Measurements from ENCODE around the gene METTL22.

The METTL22 gene

DNA sequence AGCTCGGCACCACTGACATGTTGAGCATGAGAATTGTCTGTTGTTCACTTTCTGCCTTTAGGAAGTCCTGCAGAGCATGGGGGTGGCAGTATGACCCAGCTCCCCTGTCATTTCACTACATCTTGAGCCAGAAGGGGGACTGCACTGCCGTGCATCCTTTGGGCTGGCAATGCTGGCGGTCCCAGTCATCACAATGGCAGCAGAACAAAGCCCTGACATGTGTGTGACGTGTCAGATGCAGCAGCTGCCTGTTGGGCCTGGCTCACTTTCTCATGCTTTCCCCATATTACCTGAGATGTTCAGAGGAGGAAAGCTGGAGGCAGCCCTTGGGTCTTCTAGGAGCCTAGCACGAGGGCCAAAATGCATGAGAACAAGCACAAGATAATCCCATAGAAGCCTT is 46.6 kb downstream of the METTL22 start:
- no peak for DNase-seq (ENCODE audit: low read depth)

DNA sequence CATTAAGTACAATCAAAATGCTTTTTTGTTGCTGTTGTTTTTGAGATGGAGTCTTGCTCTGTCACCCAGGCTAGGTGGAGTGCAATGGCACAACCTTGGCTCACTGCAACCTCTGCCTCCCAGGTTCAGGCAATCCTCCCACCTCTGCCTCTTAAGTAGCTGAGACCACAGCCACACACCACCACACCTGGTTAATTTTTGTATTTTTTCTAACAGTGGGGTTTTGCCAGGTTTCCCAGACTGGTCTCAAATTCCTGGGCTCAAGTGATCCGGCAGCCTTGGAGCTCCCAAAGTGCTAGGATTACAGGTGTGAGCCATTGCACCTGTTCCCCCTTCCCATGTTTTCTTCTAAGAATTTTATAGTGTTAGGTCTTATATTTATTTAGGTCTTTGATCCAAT is 48.0 kb downstream of the METTL22 start:
- DNase-seq (ENCODE audit: low read depth): no peak

DNA sequence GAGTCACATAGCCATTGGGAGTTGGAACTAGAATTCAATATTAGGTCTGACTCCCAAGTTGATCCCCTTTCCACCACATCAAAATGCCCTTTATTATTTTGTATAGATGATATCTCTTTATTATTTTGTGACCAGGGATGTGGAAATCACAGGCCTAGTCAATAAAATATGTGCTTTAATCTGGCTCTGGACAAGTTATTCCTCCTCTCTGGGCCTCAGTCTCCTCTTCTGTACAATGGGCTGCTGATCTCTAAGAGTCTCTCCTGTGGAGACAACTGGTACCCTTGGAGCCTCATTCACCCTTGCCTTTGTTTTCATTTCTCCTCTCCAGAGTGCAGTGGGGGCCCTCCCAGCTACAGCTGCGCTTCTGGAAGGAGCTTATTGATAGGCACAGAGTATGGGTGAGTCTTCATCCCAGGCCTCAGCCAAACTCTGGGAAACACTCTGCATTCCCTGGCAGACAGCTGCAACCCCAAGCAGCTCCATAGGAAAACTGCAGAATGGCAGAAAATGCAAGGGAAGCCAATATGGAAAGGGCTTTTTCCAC is 48.6 kb downstream of the METTL22 start:
- DNase-seq (ENCODE audit: low read depth): no peak

DNA sequence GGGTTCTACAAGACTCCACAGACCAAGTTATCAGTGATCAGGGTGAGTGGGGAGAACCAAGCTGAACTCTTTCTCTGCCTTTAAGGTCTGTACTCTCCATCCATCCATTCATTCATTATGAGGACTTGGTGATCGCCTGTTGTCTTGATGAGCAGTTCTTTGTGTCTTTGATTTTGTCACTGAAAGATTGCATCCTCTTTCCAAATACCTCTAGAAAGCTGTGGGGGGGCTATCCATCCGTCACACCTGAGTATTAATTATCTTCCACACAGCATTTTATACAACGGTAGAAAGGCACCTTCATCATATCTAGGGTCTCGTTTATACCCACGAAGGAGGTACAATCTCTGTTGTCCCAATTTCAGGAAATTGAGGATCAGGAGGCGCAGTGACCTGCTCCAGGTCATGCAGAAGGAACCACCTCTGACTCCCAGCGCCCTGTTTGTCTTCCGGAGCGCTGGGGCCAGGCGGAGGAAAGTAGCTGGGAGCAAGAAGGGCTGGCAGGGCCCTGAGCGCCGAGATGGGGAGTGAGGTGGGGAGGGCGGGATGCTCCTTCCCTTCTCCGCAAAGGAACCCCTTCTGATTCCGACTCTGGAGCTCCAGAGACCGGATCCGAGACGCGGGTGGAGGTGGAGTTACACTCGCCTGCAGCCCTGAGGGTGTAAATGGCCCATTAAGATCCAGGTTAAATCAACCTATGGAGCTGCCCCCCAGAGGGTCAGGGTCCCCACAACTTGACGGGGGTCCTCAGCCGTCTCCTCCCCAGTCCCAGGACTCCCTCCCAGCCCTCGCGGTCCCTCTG is 52.3 kb downstream of the METTL22 start:
- no peak for DNase-seq (ENCODE audit: low read depth)

DNA sequence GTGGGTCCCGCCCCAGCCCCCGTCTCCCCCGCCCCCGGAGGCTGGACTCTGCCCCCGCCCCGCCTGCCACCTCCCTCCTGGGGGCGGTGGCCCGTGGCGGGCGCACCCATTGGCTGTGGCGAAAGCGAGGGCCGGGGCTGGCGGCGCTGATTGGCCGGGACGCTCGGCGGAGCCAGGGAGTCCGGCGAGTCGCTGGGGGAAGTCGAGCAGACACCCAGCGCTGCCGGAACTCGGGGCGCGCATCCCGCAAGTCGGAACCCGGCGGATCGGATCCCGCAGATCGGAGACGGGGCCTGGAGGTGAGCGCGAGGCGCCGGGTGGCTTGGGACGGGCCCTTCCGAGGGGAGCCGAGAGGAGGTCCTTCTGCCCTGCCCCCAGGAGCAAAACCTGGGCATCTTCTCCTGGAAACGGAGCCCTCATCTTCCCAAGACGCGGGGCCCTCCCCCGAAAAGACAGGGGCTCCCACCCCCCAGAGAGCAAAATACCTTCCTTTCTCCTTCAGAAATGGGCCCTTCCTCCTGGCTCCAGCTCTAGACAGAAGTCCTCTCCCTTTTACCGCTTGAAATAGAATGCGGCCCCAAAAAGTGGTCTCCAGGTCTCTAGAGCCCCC is 53.0 kb downstream of the METTL22 start, which contains the start of gene ABAT:
ABAT (plus strand) TSS at position 205 of the 610 bp plus-strand sequence. CDS start 61,123 bp downstream, outside the sequence.
- peak; percentile 41 for DNase-seq (ENCODE audit: low read depth)

DNA sequence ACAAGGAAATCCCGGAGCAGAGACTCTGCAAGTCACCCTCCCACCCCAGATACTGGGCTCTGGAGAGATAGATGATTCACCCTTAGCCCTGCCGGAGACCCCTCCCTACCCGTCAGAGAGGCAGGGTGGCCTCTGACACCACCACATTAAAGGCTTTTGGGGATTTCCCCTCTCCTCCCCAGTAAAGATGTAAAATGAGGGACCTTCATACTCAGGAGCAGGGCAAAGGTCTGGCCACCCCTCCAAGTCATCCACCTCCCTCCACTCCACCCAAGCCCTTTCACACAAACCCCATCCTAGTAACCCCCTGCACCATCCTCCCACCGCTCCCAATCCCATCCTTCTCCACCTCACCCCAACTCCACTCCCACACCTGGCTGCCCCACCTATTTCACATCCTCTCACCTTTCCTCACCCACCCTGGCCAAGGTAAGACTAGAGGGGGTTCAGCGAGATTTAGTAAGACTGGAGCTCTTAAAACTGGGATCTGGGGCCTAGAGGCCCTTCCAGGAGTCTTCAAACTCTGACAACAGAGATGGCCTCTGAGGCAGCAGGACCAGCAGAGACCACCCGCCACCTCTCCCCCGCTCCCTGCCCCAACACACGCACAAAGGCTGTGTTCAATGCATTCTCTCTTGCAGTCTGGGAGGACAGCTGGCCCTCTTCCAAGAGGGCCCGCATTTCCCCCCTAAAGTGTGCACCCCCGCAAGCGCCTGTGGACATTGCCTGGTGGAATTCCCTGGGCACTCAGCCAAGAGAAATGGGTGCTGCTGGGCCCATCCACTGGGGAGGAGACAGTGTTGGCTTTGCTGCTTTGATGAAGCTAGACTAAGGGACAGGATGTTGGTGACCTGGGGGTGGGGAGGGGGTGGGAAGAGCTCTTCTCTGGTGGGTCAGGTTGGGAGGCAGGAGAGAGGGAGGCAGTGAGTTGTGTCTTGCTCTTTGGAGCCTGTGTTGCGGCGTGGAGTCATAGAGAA is 54.0 kb downstream of the METTL22 start:
- DNase-seq (ENCODE audit: low read depth): no peak

DNA sequence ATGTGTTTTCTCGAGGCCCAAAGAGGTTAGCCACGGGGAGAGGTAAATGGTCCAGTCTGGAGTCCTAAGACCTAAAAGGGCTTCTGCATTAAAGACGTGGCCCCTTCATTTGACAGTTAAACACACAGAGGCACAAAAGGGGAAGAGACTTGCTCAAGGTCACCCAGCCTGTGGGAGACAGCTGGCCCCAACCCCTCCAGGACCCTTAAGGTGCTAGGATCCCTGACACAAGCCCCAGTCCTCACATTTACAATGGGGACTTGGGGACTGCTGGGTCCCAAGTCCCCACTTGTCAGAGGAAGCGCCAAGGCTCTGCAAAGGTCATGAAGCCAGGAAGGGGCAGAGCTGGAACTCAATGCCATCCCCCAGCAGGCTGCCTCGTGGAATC is 54.7 kb downstream of the METTL22 start:
- DNase-seq (ENCODE audit: low read depth): no peak

DNA sequence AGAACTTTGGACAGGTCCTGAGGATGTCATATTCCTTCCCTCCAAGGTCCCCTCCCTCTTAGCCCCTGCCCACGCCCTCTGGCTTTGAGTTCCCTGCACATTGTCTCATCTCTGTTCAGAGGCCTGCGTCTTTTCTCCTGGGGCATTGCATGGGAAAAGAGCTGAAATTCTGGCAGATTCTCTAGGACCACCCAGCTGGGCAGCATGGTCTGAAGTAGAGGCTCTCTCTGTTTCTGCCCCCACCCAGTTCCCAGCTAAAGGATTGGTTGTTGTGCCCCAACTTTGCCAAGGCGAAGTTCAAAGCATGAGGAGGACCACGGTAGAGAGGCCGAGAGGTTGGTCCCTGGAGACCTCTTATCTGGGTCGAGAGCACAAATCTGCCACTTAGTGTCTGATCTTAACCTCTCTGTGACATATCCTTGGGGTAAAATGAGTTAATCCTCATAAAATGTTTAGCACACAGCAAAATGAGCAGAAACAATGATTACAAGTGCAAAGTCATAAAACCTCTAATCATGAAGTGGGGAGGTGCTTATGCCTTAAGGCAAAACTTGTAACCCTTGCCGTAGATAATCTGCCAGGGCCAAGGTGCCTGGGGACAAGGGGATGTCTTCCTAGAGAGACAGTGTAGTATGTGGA is 55.4 kb downstream of the METTL22 start:
- DNase-seq (ENCODE audit: low read depth): no peak

DNA sequence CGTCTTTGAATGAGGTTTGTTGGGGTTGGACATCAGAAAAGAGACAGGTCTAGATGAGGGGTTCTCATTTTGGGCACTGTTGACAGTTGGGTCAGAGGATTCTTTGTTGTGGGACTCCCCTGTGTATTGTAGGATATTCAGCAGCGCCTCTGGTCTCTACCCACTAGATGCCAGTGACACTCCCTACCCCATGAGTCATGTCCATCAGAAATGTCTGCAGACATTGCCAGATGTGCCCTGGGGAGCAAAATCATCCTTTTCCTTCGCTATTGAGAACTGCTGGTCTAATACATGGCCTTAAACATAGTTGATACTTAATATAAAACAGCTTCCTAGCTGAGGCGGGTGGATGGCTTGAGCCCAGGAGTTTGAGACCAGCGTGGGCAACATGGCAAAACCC is 56.0 kb downstream of the METTL22 start:
- DNase-seq (ENCODE audit: low read depth): peak; percentile 2

DNA sequence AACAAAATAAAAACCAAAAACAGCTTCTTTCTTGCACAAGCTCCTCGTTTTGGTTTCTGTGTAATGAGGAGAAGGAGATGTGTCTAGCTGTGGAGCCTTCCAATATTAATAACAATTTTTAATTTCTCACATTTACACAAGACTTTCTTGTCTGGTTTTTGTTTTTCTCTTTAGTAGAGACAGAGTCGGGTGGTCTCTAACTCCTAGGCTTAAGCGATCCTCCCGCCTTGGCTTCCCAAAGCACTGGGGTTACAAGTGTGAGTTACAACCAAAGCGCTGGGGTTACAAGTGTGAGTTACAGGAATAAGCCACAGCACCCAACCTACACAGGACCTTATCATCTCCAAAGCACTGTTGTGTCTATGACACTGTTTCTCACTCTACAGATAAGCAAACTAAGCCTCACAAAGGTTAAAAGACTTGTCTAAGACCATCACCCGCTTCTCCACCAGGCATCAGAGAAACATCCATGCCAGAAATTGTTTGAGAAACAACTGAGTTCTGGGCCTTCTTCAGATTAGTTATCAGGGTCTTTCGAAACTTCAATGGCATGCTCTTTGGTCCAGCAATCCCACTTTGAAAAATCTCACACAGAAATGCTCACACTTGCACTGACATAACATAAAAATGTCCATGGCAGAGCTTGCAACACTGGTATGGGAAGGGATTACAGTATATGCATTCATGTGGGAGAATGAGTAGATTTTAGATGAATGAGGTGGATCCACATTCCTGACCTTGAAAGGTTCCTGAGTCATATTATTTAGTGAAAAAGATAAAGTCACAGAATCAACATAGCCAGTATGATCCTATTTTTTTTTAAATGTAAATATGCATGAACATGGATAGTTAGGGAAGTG is 56.8 kb downstream of the METTL22 start:
- peak; percentile 7 for DNase-seq (ENCODE audit: low read depth)

DNA sequence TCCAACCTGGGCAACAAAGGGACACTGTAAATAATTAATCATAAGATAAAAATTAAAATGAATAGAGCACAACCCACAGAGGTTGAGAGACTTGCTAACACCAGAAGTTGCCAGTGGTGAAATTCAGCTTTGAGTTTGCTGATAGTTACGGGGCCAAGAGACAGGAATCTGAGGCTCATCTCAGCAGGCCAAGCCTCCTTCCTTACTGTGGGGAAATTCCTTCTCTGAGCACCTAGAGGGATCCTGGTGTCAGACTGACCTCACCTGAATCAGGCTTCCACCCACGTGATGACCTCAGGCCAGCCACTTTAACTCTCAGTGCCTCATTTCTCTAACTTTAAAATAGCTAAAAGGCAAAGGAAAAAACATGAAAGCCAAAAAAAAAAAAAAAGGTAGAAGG is 57.7 kb downstream of the METTL22 start:
- DNase-seq (ENCODE audit: low read depth): no peak

DNA sequence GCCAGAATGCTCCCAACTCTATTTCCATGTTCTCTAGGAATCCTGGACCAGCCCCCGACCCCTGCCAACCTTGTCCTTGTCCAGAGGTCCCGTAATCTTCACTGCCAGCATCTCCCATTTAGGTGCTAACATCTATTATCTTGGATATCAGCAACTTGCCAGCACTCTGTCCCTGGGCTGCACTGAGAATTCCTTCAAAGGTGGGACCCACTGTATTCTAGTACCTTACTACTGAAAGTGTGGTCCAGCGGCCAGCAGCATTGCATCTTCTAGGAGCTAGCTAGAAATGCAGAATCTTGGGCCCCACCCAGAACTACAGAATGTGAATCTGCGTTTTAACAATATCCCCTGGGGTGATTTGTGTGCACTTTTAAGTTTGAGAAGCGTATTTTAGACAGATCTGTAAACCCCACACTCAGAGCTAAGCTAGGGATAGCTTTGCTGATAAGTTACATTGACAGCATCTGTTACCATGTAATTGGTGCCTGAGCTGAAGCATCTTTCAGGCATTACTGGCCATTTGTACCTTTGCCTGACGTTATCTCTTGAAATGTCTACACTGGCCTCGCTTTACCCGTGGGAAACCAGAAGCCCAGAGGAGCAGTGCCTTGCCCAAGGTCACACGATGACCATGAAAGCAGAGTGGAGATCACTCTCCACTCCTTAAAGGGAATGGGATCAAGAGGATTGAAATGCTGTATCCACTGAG is 61.2 kb downstream of the METTL22 start:
- DNase-seq (ENCODE audit: low read depth): no peak

DNA sequence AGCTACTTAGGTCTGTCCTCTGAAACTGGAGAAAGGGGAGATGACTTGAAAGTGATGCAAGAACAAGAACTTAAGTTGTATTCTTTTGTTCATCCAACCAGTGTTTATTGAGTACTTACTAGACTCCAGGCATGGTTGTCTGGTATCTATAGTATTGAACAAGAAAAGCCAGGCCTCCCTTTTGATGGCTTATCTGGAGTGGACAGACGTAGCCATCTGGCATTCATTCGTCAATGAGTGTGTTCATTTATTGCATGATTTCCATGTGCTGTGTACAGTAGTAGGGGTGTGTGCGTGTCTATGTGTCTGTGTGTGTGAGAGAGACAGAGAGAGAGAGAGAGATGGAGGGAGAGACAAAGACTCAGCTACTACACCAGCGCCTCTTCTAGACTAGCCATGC is 62.1 kb downstream of the METTL22 start:
- no peak for DNase-seq (ENCODE audit: low read depth)

DNA sequence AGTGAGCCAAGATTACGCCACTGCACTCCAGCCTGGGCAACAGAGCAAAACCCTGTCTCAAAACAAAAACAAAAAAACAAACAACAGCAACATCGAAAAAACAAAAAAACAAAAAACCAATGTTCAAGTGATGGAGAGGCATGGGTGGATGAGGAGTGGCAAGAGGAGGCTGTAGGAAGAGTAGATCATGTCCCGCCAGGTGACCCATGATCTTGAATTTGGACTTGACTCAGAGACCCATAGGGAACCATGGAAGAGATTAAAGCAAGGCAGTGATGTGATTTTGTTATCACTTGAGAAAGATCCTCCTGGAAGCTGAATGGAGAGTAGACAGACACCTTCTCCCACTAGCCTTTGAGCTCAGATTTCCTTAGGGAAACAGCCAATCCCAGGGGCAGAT is 64.1 kb downstream of the METTL22 start:
- no peak for DNase-seq (ENCODE audit: low read depth)

DNA sequence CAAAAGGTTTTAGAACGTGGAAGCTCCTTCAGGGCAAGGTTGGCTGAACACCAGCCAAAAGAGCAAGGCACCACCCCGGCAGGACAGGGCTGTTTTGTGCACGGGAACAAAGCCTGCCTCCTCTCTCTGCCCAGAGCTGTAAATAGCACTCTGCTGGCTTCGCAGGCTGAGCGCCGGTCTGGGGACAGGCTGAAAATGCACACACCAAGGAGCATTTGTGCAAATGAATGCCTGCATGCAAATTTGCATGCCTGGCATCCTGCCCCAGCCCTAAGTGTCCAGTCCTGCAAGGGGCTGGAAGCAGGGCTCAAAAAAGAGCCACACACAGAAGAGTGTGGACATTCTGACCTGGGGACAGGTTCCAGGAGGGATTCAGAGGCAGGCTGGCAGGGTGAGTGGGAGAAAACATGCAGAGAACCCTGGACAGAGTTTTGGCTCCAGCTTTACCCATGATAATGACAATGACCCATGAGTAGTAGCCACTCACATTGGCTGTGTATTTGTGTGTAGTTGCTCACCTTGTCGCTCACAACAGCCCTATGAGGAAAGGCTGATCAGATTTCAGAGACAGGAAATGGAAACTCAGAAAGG is 64.6 kb downstream of the METTL22 start:
- DNase-seq (ENCODE audit: low read depth): no peak

DNA sequence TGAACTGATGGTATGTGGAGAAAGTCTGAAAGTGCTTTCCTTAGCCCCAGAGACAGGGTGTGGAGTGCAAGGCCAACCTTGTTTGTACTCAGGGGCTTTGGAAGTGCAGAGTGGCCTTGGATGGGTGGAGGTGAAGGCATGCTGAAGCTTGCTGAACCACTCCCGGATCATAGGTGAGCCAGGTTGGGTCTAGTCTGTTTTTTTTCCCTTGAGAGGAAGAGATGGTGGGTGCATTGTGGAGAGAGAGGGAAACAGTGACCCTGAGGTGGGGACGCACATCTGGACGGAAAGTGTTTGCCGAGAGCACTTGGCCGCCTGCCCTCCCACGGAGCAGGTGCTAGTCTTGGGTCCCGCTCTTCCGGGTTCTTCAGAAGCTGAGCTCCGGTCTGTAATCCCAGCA is 65.4 kb downstream of the METTL22 start:
- no peak for DNase-seq (ENCODE audit: low read depth)

DNA sequence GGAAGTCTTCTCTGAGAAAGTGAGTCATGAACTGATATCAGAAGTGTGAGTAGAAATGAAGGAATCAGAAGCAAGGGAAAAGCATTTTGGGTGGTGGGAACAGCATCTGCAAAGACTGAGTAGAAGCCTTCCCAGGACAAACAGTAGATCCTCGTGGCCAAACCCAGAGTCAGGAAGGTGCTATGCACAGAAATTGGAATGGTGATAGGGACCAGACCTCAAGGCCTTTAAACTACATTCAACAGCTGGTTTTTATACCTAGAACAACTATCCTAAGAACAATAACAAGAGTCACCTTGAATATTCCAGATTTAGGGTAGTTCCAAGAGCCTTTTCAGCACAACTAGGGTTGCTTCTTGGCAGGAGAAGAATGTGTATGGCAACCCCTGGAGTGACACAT is 68.2 kb downstream of the METTL22 start:
- DNase-seq (ENCODE audit: low read depth): no peak

DNA sequence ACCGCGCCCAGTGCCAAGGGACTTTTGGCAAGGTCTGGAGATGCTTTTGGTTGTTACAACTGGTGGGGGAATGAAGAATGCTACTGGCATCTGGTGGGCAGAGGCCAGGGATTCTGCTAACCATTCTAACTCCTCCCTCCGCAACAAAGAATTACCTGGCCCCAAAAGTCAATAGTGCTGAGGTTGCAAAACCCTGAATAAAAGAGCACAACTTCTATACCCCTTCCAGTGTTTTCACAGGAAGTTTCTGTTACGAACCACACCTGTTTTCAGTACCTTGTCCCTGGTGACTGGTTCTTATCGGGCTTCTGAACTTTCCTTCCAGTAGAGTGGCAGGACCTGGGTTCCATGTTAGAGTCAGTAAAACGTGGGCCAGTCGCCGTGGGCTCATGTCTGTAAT is 70.2 kb downstream of the METTL22 start:
- no peak for DNase-seq (ENCODE audit: low read depth)

DNA sequence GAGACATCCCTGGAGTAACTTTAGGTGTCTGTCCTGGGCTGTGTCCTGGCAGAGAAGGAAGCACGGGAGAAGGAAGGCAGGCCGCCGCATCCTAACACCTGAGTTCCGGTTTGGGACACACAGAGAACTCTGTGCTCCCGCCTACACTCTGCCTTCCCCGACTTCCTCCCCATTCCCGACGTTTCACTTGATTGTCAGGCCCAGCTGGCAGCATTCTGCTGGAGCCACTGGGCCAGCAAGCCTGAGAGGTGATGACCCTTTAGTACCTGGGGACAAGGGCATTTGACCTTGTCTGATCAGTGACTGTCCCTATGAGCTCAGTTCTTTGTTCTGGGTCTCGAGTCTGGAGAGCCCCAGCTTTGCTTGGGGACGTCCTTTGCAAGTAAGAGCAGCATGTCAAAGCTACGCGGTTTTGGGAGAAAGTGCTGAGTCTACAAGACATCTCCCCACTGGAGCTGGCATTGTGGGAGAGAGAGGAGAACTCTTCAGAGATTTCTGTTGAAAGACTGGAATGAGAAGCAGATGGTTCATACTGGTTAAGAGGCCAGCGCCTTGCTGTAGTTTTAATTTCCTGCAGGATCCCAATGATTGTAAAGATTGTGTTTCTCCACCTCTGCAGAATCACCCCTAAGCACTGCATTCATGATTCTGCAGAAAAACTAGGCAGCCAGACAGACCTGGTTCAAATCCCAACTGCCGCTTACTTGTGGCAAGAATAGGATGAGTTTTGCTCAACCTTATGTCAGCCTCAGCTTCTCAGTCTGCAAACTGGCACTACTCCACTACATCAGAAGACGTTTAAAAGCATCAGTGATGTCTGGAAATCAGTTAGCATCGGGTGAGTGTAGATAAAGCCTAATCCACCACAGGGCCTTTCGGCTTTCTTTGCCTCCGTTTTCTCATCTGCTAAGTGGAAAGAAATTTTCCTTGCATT is 73.6 kb downstream of the METTL22 start:
- no peak for DNase-seq (ENCODE audit: low read depth)
